ENCODE data around the gene DOCK9. TPM values are rescaled to one million over a fixed set of nuclear protein-coding genes. Genes with fewer than 3 reads are reported as not detected.

The DOCK9 gene
- total and polyA plus RNA-seq, 2 experiments from 2014 or later, result 8.5 to 57.7 TPM

- Histone ChIP-seq H3K4me1 (ENCODE audit: insufficient read depth) (no peaks in the 10 kb centered on the region), H3K79me2 (replicated peaks; ENCODE audit: insufficient read depth) (no peaks in the 10 kb centered on the region), H3K4me3 (no peak overlapping the region), H3K27me3 (ENCODE audit: insufficient read depth) (no peaks in the 10 kb centered on the region), H3K36me3 (ENCODE audit: insufficient read depth) (no peaks in the 10 kb centered on the region), H3F3A (replicated peaks; ENCODE audit: low read depth) (no peaks in the 10 kb centered on the region), H3K27ac (ENCODE audit: low read depth) (no peak overlapping the region), H3K9me2 (ENCODE audit: insufficient read depth) (no peaks in the 10 kb centered on the region), H2AFZ (no peak overlapping the region), H4K20me1 (replicated peaks; ENCODE audit: insufficient read depth) (no peaks in the 10 kb centered on the region), H3K4me2 (no peak overlapping the region)
- H3K9me3 Mint-ChIP-seq, result no peaks in the 10 kb centered on the region
- no peak for ATAC-seq
- H3K4me3 Mint-ChIP-seq, result no peak overlapping the region
- H3K36me3 Mint-ChIP-seq (ENCODE audit: low read depth), result no peaks in the 10 kb centered on the region
- peaks cover 7% of the 10 kb centered on the region; the same call in 2 of the 3 replicates for H3K4me1 Mint-ChIP-seq
- DNase-seq (ENCODE audit: low spot score), result no peak
- no peak overlapping the region for H3K27ac Mint-ChIP-seq
- peaks cover 3% of the 10 kb centered on the region for H3K27me3 Mint-ChIP-seq (ENCODE audit: insufficient read depth, low read depth, poor library complexity)
- no peak for TF ChIP-seq ETS1 (IDR thresholded peaks at IDR 0.05)
- TF ChIP-seq, protein P1, sequence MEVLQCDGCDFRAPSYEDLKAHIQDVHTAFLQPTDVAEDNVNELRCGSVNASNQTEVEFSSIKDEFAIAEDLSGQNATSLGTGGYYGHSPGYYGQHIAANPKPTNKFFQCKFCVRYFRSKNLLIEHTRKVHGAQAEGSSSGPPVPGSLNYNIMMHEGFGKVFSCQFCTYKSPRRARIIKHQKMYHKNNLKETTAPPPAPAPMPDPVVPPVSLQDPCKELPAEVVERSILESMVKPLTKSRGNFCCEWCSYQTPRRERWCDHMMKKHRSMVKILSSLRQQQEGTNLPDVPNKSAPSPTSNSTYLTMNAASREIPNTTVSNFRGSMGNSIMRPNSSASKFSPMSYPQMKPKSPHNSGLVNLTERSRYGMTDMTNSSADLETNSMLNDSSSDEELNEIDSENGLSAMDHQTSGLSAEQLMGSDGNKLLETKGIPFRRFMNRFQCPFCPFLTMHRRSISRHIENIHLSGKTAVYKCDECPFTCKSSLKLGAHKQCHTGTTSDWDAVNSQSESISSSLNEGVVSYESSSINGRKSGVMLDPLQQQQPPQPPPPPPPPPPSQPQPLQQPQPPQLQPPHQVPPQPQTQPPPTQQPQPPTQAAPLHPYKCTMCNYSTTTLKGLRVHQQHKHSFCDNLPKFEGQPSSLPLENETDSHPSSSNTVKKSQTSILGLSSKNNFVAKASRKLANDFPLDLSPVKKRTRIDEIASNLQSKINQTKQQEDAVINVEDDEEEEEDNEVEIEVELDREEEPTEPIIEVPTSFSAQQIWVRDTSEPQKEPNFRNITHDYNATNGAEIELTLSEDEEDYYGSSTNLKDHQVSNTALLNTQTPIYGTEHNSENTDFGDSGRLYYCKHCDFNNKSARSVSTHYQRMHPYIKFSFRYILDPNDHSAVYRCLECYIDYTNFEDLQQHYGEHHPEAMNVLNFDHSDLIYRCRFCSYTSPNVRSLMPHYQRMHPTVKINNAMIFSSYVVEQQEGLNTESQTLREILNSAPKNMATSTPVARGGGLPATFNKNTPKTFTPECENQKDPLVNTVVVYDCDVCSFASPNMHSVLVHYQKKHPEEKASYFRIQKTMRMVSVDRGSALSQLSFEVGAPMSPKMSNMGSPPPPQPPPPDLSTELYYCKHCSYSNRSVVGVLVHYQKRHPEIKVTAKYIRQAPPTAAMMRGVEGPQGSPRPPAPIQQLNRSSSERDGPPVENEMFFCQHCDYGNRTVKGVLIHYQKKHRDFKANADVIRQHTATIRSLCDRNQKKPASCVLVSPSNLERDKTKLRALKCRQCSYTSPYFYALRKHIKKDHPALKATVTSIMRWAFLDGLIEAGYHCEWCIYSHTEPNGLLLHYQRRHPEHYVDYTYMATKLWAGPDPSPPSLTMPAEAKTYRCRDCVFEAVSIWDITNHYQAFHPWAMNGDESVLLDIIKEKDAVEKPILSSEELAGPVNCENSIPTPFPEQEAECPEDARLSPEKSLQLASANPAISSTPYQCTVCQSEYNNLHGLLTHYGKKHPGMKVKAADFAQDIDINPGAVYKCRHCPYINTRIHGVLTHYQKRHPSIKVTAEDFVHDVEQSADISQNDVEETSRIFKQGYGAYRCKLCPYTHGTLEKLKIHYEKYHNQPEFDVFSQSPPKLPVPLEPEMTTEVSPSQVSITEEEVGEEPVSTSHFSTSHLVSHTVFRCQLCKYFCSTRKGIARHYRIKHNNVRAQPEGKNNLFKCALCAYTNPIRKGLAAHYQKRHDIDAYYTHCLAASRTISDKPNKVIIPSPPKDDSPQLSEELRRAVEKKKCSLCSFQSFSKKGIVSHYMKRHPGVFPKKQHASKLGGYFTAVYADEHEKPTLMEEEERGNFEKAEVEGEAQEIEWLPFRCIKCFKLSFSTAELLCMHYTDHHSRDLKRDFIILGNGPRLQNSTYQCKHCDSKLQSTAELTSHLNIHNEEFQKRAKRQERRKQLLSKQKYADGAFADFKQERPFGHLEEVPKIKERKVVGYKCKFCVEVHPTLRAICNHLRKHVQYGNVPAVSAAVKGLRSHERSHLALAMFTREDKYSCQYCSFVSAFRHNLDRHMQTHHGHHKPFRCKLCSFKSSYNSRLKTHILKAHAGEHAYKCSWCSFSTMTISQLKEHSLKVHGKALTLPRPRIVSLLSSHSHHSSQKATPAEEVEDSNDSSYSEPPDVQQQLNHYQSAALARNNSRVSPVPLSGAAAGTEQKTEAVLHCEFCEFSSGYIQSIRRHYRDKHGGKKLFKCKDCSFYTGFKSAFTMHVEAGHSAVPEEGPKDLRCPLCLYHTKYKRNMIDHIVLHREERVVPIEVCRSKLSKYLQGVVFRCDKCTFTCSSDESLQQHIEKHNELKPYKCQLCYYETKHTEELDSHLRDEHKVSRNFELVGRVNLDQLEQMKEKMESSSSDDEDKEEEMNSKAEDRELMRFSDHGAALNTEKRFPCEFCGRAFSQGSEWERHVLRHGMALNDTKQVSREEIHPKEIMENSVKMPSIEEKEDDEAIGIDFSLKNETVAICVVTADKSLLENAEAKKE (CRISPR knock-in tag; IDR thresholded peaks at IDR 0.05), result no peak
- no peak for TF ChIP-seq NANOG (IDR thresholded peaks at IDR 0.05; ENCODE audit: borderline replicate concordance)
- TF ChIP-seq EZH2phosphoT487 (IDR thresholded peaks at IDR 0.05; ENCODE audit: unreplicated experiment), result no peak
- TF ChIP-seq, protein P2, sequence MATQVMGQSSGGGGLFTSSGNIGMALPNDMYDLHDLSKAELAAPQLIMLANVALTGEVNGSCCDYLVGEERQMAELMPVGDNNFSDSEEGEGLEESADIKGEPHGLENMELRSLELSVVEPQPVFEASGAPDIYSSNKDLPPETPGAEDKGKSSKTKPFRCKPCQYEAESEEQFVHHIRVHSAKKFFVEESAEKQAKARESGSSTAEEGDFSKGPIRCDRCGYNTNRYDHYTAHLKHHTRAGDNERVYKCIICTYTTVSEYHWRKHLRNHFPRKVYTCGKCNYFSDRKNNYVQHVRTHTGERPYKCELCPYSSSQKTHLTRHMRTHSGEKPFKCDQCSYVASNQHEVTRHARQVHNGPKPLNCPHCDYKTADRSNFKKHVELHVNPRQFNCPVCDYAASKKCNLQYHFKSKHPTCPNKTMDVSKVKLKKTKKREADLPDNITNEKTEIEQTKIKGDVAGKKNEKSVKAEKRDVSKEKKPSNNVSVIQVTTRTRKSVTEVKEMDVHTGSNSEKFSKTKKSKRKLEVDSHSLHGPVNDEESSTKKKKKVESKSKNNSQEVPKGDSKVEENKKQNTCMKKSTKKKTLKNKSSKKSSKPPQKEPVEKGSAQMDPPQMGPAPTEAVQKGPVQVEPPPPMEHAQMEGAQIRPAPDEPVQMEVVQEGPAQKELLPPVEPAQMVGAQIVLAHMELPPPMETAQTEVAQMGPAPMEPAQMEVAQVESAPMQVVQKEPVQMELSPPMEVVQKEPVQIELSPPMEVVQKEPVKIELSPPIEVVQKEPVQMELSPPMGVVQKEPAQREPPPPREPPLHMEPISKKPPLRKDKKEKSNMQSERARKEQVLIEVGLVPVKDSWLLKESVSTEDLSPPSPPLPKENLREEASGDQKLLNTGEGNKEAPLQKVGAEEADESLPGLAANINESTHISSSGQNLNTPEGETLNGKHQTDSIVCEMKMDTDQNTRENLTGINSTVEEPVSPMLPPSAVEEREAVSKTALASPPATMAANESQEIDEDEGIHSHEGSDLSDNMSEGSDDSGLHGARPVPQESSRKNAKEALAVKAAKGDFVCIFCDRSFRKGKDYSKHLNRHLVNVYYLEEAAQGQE (IDR thresholded peaks at IDR 0.05; ENCODE audit: unreplicated experiment), result no peak
- TF ChIP-seq CTCF (conservative IDR thresholded peaks at IDR 0.05; ENCODE audit: low read depth in 2 of 2), result no peak
- no peak for TF ChIP-seq STAT1 (IDR thresholded peaks at IDR 0.05; ENCODE audit: unreplicated experiment)
- TF ChIP-seq JUNB (IDR thresholded peaks at IDR 0.05; ENCODE audit: unreplicated experiment), result no peak
- TF ChIP-seq EZH2 (IDR thresholded peaks at IDR 0.05; ENCODE audit: low read depth, unreplicated experiment), result no peak
- no peak for TF ChIP-seq CREB1 (CRISPR knock-in tag; IDR thresholded peaks at IDR 0.05; ENCODE audit: low read depth)
- no peak for TF ChIP-seq POLR2AphosphoS5 (IDR thresholded peaks at IDR 0.05; ENCODE audit: low read depth)
- TF ChIP-seq ZNF114 (CRISPR knock-in tag; IDR thresholded peaks at IDR 0.05), result no peak
- TF ChIP-seq ZNF331 (CRISPR knock-in tag; IDR thresholded peaks at IDR 0.05; ENCODE audit: low read depth), result no peak
These were observed 124.1 kb downstream of the DOCK9 start for GRCh38 chr13:98853771-98854221.
